Measurements from ENCODE around the gene LGI4.

Gene LGI4

GRCh38 chr19:35134601-35135242 is at the start of gene LGI4:
TSS of gene LGI4 (minus strand) at chr19:35135059. CDS start at chr19:35134680, 379 bp downstream.
- no peak for DNase-seq (ENCODE audit: low spot score)

GRCh38 chr19:35184267-35184666 is 49.4 kb upstream of the LGI4 start:
- DNase-seq (ENCODE audit: low spot score): no peak

GRCh38 chr19:35181387-35181786 is 46.5 kb upstream of the LGI4 start:
- DNase-seq (ENCODE audit: low spot score): no peak

GRCh38 chr19:35179830-35180229 is 45.0 kb upstream of the LGI4 start:
- no peak for DNase-seq (ENCODE audit: low spot score)

GRCh38 chr19:35178701-35179100 is 43.8 kb upstream of the LGI4 start:
- no peak for DNase-seq (ENCODE audit: low spot score)

GRCh38 chr19:35177377-35178274 is 42.8 kb upstream of the LGI4 start:
- no peak for DNase-seq (ENCODE audit: low spot score)

- no peak for DNase-seq (ENCODE audit: low spot score)
Measured at GRCh38 chr19:35176181-35176570, 41.3 kb upstream of the LGI4 start.

- no peak for DNase-seq (ENCODE audit: low spot score)
Measured at GRCh38 chr19:35174226-35174625, 39.4 kb upstream of the LGI4 start.

GRCh38 chr19:35171730-35172129 is 36.9 kb upstream of the LGI4 start:
- DNase-seq (ENCODE audit: low spot score): no peak

- DNase-seq (ENCODE audit: low spot score): no peak
Measured at GRCh38 chr19:35170359-35171061, 35.7 kb upstream of the LGI4 start.

GRCh38 chr19:35169221-35169995 is 34.5 kb upstream of the LGI4 start:
- no peak for DNase-seq (ENCODE audit: low spot score)

- DNase-seq (ENCODE audit: low spot score): no peak
Measured at GRCh38 chr19:35168196-35168595, 33.3 kb upstream of the LGI4 start.

- no peak for DNase-seq (ENCODE audit: low spot score)
Measured at GRCh38 chr19:35167251-35168119, 32.6 kb upstream of the LGI4 start.

- no peak for DNase-seq (ENCODE audit: low spot score)
Measured at GRCh38 chr19:35166100-35167063, 31.5 kb upstream of the LGI4 start.

GRCh38 chr19:35165200-35166058 is 30.6 kb upstream of the LGI4 start:
- DNase-seq (ENCODE audit: low spot score): no peak

- no peak for DNase-seq (ENCODE audit: low spot score)
Measured at GRCh38 chr19:35164418-35164817, 29.6 kb upstream of the LGI4 start.

GRCh38 chr19:35162471-35163326 is 27.8 kb upstream of the LGI4 start:
- no peak for DNase-seq (ENCODE audit: low spot score)

- no peak for DNase-seq (ENCODE audit: low spot score)
Measured at GRCh38 chr19:35161434-35161743, 26.5 kb upstream of the LGI4 start.

All from AG08396 (cell line).